DOHH2 (cell line): Measurements from ENCODE around the gene HNRNPLL.

ENCODE experiments used
- H3F3A ChIP-seq: fragments of 200-600 bp; sonication (generic), shearing (Covaris generic); 2 replicates; pipeline ENCODE4 v1.6.0; 2016; ENCODE audit warnings: antibody characterized with exemption, mild to moderate bottlenecking; ENCODE audit not compliant: control insufficient read depth, insufficient read depth
- H3K27ac ChIP-seq: fragments of 200-600 bp; sonication (generic); 2 replicates; pipeline ENCODE4 v1.5.1; 2014; ENCODE audit warnings: low read depth, mild to moderate bottlenecking, low read length, moderate library complexity
- H3K27me3 ChIP-seq: fragments of 200-600 bp; sonication (generic); 2 replicates; pipeline ENCODE4 v1.6.1; 2014; ENCODE audit warnings: mild to moderate bottlenecking, low read length, mixed read lengths; ENCODE audit not compliant: control insufficient read depth
- H3K36me3 ChIP-seq: fragments of 200-600 bp; sonication (generic); 2 replicates; pipeline ENCODE4 v1.6.1; 2014; ENCODE audit warnings: mild to moderate bottlenecking, low read length, moderate library complexity, mixed read lengths; ENCODE audit not compliant: control insufficient read depth
- H3K4me1 ChIP-seq: fragments of 200-600 bp; sonication (generic); 2 replicates; pipeline ENCODE4 v1.6.1; 2014; ENCODE audit warnings: mild to moderate bottlenecking, low read length, mixed read lengths; ENCODE audit not compliant: control insufficient read depth
- H3K4me2 ChIP-seq: fragments of 200-600 bp; sonication (generic); 2 replicates; pipeline ENCODE4 v1.6.0; 2014; ENCODE audit warnings: mild to moderate bottlenecking, low read length, moderate library complexity
- H3K4me3 ChIP-seq: fragments of 200-600 bp; sonication (generic); 2 replicates; pipeline ENCODE4 v1.5.1; 2014; ENCODE audit warnings: mild to moderate bottlenecking, low read length, mixed read lengths
- H3K79me2 ChIP-seq: fragments of 200-600 bp; sonication (generic); 2 replicates; pipeline ENCODE4 v1.6.1; 2014; ENCODE audit warnings: mild to moderate bottlenecking, low read length, mixed read lengths; ENCODE audit not compliant: control insufficient read depth
- H3K9me2 ChIP-seq: fragments of 200-600 bp; sonication (generic); replicated peaks from 2 replicates; pipeline ENCODE4 v1.6.1; 2014; ENCODE audit warnings: mild to moderate bottlenecking, low read length, mixed read lengths; ENCODE audit not compliant: control insufficient read depth
- H3K9me3 ChIP-seq: fragments of 200-600 bp; sonication (generic); 2 replicates; pipeline ENCODE4 v1.6.1; 2014; ENCODE audit warnings: antibody characterized with exemption, low read length, mixed read lengths; ENCODE audit not compliant: control insufficient read depth, insufficient read depth
- H4K20me1 ChIP-seq: fragments of 200-600 bp; sonication (generic); 2 replicates; pipeline ENCODE4 v1.6.0; 2014; ENCODE audit warnings: low read depth, mild to moderate bottlenecking, antibody characterized with exemption, low read length, moderate library complexity; ENCODE audit not compliant: control insufficient read depth, insufficient read depth
- EZH2phosphoT487 ChIP-seq: fragments of 200-600 bp; sonication (generic); IDR thresholded peaks from 2 replicates; pipeline ENCODE4 v1.6.1; 2017; ENCODE audit warnings: borderline replicate concordance, mild to moderate bottlenecking, antibody characterized with exemption, low read length, moderate library complexity, mixed read lengths
- TF ChIP-seq, protein P1 (sequence below): fragments of 200-600 bp; sonication (generic); IDR thresholded peaks from one replicate; pipeline ENCODE4 v1.5.1; 2014; ENCODE audit warnings: antibody characterized with exemption, mild to moderate bottlenecking, low read depth, low read length; ENCODE audit not compliant: poor library complexity, severe bottlenecking

Gene HNRNPLL

DNA sequence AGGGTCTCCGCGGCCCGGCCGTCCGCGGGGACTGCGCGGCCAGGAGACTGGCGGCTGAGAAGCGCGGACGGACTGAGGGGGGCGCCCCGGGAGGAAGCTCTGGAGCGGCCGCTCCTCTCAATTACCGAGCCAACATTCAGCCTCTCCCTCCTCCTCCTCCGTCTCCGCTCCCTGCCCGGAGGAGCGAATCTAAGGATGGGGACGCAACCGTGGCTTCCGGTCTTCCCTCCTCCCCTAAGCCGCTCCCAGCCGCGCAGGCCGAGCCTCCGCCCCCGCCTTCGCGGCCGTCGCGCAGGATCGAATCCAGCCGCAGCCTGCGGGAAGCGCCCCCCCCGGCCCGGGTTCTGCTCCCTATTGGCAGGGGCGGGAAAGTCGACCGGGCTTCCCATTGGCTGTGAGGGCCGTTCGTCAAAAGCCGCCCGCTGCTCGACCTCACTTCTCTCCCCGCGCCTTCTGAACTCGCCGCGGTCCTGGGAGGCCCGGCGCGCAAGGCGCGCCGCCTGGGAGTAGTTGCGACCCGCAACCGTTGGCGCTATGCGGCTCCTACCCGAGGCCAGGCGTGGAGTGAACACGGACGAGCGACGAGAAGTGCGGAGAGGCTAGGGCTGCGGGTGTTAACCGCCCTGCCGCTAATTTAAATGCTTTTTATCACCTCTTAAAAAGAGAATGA, at the start of gene HNRNPLL:
HNRNPLL (minus strand) TSS at position 197 of the 670 bp plus-strand sequence. CDS start 302 bp downstream, outside the sequence.
- no peak; the same call in 1 of the 2 replicates for TF ChIP-seq EZH2phosphoT487
- TF ChIP-seq, protein P1, sequence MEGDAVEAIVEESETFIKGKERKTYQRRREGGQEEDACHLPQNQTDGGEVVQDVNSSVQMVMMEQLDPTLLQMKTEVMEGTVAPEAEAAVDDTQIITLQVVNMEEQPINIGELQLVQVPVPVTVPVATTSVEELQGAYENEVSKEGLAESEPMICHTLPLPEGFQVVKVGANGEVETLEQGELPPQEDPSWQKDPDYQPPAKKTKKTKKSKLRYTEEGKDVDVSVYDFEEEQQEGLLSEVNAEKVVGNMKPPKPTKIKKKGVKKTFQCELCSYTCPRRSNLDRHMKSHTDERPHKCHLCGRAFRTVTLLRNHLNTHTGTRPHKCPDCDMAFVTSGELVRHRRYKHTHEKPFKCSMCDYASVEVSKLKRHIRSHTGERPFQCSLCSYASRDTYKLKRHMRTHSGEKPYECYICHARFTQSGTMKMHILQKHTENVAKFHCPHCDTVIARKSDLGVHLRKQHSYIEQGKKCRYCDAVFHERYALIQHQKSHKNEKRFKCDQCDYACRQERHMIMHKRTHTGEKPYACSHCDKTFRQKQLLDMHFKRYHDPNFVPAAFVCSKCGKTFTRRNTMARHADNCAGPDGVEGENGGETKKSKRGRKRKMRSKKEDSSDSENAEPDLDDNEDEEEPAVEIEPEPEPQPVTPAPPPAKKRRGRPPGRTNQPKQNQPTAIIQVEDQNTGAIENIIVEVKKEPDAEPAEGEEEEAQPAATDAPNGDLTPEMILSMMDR = peak; percentile 10
- Histone ChIP-seq H3K27me3 (peaks cover 88% of the 10 kb centered on the region), H3K79me2 (no peaks in the 10 kb centered on the region), H3K9me3 (no peaks in the 10 kb centered on the region), H3K9me2 (no peaks in the 10 kb centered on the region), H3K4me3 (peak within 1 kb of the TSS; percentile 74), H3F3A (peaks cover 19% of the 10 kb centered on the region), H4K20me1 (peaks cover 9% of the 10 kb centered on the region; the same call in 1 of the 2 replicates), H3K27ac (no peak within 1 kb of the TSS), H3K36me3 (no peaks in the 10 kb centered on the region), H3K4me1 (peaks cover 45% of the 10 kb centered on the region), H3K4me2 (peak within 1 kb of the TSS; percentile 86)

- Histone ChIP-seq H3F3A (no peaks in the 10 kb centered on the region), H3K4me1 (peaks cover 3% of the 10 kb centered on the region; the same call in 1 of the 2 replicates), H3K4me2 (no peak overlapping the region)
These were observed 48.0 kb upstream of the HNRNPLL start for GRCh38 chr2:38650717-38651116.

GRCh38 chr2:38650012-38650411, 47.3 kb upstream of the HNRNPLL start:
- Histone ChIP-seq H3K4me3 (no peak overlapping the region), H3K36me3 (no peaks in the 10 kb centered on the region), H4K20me1 (no peaks in the 10 kb centered on the region), H3K79me2 (no peaks in the 10 kb centered on the region), H3K27ac (no peak overlapping the region), H3F3A (no peaks in the 10 kb centered on the region), H3K4me1 (peaks cover 3% of the 10 kb centered on the region; the same call in 1 of the 2 replicates), H3K4me2 (no peak overlapping the region), H3K9me3 (no peaks in the 10 kb centered on the region), H3K27me3 (peaks cover 19% of the 10 kb centered on the region), H3K9me2 (no peaks in the 10 kb centered on the region)
- no peak for TF ChIP-seq EZH2phosphoT487
- TF ChIP-seq, protein P1 = no peak

More at GRCh38 chr2:38650717-38651116, 48.0 kb upstream of the HNRNPLL start:
- Histone ChIP-seq H4K20me1 (no peaks in the 10 kb centered on the region), H3K36me3 (no peaks in the 10 kb centered on the region), H3K9me2 (no peaks in the 10 kb centered on the region), H3K79me2 (no peaks in the 10 kb centered on the region), H3K27ac (no peak overlapping the region), H3K27me3 (peaks cover 23% of the 10 kb centered on the region), H3K9me3 (no peaks in the 10 kb centered on the region), H3K4me3 (no peak overlapping the region)
- no peak for TF ChIP-seq EZH2phosphoT487
- TF ChIP-seq, protein P1 = no peak
